Pancreas (tissue), 10 donors: ENCODE data around the gene KCNA4. TPM values are rescaled to one million over a fixed set of nuclear protein-coding genes. Genes with fewer than 3 reads are reported as not detected.
A peak's percentile ranks its signal among the peaks of the same experiment; 100 is the strongest.

ENCODE experiments used
- ATAC-seq, 4 donors: fragments of 200-7000 bp; cut with Tn5 transposase; one replicate each; pipeline versions ENCODE4 v1.8.0 to v1.9.1; 2020; ENCODE audit warnings: mild to moderate bottlenecking in 4 of 4, moderate library complexity in 4 of 4
- DNase-seq, 6 donors: peaks; one replicate each; pipeline ENCODE4 v3.0.0-alpha.2; 2020
- FAIRE-seq: peaks from 2 replicates; lab custom pipeline; 2012; peaks lifted over from hg19 to GRCh38; lab: Jason Lieb, UNC
- H3K27ac ChIP-seq, 4 donors: fragments of 200-600 bp; sonication (generic); 1 replicate in 3 of 4; 2 replicates in 1 of 4; pipeline versions ENCODE4 v1.5.0 to v1.8.0; 2020
- H3K27me3 ChIP-seq, 4 donors: fragments of 200-600 bp; one replicate each; pipeline ENCODE4 v1.8.0; 2021
- H3K36me3 ChIP-seq, 3 donors: fragments of 200-600 bp; sonication (generic) in 1 of 3; one replicate each; pipeline versions ENCODE4 v1.5.0 to v1.8.0; 2020 to 2021
- H3K4me1 ChIP-seq, 3 donors: fragments of 200-600 bp; one replicate each; pipeline ENCODE4 v1.8.0; 2021
- H3K4me3 ChIP-seq, 4 donors: fragments of 200-600 bp; sonication (generic) in 2 of 4; one replicate each; pipeline versions ENCODE4 v1.5.0 to v1.8.0; 2020 to 2021
- H3K9me3 ChIP-seq, 4 donors: fragments of 200-600 bp; one replicate each; pipeline ENCODE4 v1.8.0; 2021
- WGBS, 2 donors: extraction: QIAGEN DNeasy Blood & Tissue Kit; methylation state at CpG; one replicate each; pipeline ENCODE4 v1.1.7; 2013; 5-methylcytosine and 5-hydroxymethylcytosine counted together
- intact Hi-C, 3 donors: fragments of 100-400 bp; cut with DNase I; formaldehyde crosslinking; loops; one replicate each; pipeline versions ENCODE4 v1.11.1 to v1.14.2; 2022
- polyA plus RNA-seq, 2 donors: library from polyadenylated mRNA; stranded (reverse); fragments of 200-250 nt; gene quantifications; one replicate each; pipeline ENCODE4 v1.2.3, GENCODE V29; 2013
- total RNA-seq, 6 donors: library from RNA; stranded (reverse); fragmentation: NEBNext Ultra II Directional in 4 of 6; extraction: Animal tissue kit (Norgen Biotek cat#: 25700) in 4 of 6; gene quantifications; one replicate each; pipeline versions ENCODE4 v1.2.1 to v1.2.4, GENCODE V29; 2021 to 2023
- TF ChIP-seq, protein P1 (sequence below), 4 donors: fragments of 200-600 bp; sonication (generic) in 3 of 4; IDR thresholded peaks; one replicate each; pipeline versions ENCODE4 v1.5.0 to v1.8.0; 2021; ENCODE audit warnings: antibody characterized with exemption in 4 of 4
- donor health status: healthy with polysubstance abuse.
- donor health status: DM: no; HTN: no; CAD: no; lungs with moderate emphysema.
- donor health status: DM: no; HTN: no; CAD: no.
- donor health status: control.
- donor health status: control.
- donor health status: Bipolar disorder and iron deficiency.
- donor health status: DM: yes; HTN: yes; CAD: no.
- donor health status: DM: no; HTN: no; CAD: no.
- donor health status: DM: no; HTN: no; CAD: no.
- donor health status: DM: yes; HTN: yes; CAD: no.

The KCNA4 gene
- total and polyA plus RNA-seq, 8 donors = 0.15 TPM; not detected in 7

DNA sequence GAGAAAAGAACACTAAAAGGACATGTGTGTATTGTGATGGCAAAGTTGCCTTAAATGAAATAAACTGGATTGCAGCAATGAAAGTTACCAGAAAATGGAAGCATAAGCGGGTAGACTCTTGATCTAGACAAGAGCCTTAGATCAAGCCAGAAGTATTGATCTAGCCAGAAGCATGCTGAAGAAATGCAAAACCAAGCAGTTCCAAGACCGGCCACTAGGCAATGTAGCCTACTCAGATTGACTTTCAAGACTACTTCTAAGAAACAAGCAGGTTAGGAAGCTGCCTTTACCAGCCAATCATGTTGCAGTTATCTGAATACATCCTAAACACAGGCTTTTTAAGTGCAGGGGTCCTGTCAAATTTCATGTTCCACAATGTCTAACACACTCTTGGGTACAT, 54.6 kb downstream of the KCNA4 start:
- Histone ChIP-seq H3K4me1 (no peaks in the 10 kb centered on the region), H3K27ac (no peak overlapping the region), H3K36me3 (no peaks in the 10 kb centered on the region), H3K9me3 (no peaks in the 10 kb centered on the region), H3K27me3 (no peaks in the 10 kb centered on the region), H3K4me3 (no peak overlapping the region)
- TF ChIP-seq, protein P1, sequence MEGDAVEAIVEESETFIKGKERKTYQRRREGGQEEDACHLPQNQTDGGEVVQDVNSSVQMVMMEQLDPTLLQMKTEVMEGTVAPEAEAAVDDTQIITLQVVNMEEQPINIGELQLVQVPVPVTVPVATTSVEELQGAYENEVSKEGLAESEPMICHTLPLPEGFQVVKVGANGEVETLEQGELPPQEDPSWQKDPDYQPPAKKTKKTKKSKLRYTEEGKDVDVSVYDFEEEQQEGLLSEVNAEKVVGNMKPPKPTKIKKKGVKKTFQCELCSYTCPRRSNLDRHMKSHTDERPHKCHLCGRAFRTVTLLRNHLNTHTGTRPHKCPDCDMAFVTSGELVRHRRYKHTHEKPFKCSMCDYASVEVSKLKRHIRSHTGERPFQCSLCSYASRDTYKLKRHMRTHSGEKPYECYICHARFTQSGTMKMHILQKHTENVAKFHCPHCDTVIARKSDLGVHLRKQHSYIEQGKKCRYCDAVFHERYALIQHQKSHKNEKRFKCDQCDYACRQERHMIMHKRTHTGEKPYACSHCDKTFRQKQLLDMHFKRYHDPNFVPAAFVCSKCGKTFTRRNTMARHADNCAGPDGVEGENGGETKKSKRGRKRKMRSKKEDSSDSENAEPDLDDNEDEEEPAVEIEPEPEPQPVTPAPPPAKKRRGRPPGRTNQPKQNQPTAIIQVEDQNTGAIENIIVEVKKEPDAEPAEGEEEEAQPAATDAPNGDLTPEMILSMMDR (IDR thresholded peaks at IDR 0.05) = peak in 1 of 4 donors; percentile 14
- ATAC-seq (no peak), FAIRE-seq (no peak), DNase-seq (no peak)
- 50 to 54% methylated on average over 2 of the region's 2 CpGs for WGBS, 2 donors
- intact Hi-C loops = no loop called here

Other genes with a start within 250 kb of the KCNA4 start
- gene FSHB, start 214.0 kb upstream of the KCNA4 start, total RNA-seq = not detected
- gene FSHB, start 214.0 kb upstream of the KCNA4 start, polyA plus RNA-seq = under 1 TPM in 1 of 2 donors, not detected in 1; 0.07 TPM